Measurements from ENCODE around the gene FNDC1. TPM values are rescaled to one million over a fixed set of nuclear protein-coding genes. Genes with fewer than 3 reads are reported as not detected.

The FNDC1 gene
- total RNA-seq, 1 donor from 2014 or later = 1.1 TPM

DNA sequence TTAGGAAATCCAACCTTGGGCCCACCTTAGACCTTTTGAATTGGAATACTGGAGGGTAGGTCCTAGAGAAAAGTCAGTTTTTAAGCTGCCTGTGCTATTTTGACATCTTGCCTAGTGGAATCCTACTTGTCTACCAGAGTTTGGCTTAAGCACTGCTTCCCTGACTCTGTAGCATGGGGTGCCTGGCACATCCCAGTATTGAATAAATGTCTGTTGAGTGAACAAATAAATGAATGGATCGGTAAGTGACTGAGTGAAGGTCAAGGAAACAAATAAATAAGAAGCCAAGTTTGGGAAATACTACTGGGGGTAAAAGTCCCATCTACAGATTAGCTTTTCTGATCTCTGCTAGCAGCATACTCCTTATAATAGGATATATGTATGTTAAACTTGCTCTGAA lies 140.5 kb downstream of the FNDC1 start:
- no peak for DNase-seq

DNA sequence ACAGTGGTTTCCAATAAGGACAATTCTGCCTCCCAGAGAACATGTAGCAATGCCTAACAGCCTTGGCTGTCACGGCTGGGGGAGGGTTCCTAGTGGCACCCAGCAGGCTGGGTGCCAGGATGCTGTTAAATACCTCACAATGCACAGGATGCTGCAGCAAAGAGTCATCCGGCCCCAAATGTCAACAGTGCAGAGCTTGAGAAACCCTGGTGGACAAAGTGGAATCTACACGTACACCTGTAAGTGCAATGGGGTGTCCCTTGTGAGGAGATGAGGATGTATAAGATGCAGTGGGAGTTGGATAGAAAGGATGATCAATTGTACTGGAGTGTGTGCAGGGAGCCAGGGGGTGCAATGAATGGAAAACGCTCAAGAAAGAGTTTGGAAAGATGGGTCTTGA lies 142.4 kb downstream of the FNDC1 start:
- DNase-seq = no peak

DNA sequence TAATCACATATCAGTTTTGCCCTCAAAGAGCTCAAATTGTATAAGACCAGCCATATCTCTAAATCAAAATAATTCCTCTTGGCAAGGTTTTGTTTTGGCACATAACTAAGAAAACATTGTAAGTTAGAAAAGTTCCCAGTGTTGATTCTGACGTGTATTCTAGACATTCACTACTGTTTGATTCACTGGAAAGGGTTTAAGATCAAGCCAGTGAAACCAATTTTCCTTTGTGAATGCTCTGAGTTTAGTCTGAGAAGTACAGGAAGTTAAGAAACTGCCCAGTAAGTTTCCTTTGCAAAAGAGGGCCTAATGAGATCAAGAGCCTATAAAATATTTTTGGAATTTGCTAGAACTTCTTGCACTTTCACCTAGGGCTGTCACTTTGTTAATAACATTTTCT lies 143.0 kb downstream of the FNDC1 start:
- no peak for DNase-seq

DNA sequence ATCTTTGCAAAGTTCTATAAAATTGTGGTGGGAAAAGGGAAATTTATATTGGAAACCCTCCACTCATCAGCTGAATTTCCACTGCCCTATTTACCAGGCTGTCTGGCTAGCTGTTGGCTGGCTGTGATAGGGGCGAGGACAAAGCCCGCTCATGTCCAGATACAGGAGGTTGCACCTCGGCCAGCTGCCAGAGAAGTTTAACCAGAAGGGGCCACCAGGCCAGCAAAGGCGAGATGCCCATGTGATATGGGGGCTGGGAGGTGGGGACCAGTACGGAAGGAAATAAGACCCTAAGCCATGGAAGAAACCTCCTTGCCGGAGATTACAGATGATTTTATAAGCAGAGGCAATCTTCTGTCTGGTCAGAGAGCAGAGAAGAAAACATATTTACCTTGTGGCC lies 143.8 kb downstream of the FNDC1 start:
- no peak for DNase-seq

DNA sequence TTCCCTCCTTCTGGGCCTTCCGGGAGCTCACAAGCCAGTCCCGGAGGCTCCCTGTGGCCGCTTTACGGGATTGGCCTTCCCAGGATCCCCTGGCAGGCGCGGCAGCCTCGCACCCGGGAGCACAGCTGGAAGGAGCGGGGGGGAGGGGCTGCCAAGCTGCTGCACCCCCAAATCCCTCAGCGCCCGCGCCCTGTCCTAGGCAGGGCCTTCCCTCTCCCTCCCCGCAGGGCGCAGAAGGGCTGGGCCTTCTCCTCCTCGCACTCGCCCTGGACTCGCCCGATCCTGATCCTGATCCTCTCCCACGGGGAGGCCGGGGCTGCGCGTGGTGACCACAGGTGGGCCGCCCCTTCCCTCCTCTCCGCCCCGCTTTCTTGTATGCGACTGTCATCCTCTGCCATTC lies 146.4 kb downstream of the FNDC1 start:
- DNase-seq = no peak

DNA sequence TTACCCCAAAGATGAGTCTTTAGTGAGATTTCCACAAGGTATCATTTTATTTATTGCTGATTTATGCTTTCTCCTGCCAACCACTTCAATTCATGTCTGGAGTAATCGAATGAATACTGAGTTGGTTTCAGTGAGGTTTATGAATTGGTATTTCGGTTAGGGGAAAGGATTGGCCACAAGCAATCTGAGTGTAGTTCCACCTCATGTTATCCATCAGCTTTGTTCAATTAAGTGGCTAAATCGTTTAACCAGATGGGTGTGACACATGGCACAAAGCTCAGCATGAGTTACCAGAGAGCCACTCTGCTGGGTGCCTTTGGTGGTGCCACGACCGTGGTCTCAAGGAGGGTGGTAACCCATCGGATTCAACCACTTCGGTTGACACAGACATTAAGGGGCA lies 148.2 kb downstream of the FNDC1 start:
- no peak for DNase-seq

DNA sequence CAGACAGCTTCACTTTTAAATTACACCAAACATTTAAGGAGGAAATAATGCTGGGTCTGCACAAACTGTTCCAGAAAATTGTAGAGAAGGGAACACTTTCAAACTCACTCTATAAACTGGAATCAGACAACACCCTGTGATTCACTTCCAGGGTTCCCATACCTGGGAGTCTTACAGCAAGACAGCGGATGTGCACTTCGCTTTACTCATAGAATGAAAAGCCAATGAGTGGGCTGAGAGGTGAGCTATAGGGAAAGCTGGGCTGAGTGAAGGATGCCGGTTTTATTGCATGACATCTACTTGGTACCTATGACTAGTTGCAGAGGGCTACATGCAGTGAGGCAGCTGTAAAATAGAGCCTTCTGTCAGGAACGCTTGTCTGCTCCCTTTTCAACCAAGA lies 152.1 kb downstream of the FNDC1 start:
- no peak for DNase-seq

Other genes starting within 250 kb of the FNDC1 start
- 7.5 TPM for gene RSPH3, start 169.2 kb upstream of the FNDC1 start, total RNA-seq
- gene TAGAP, start 124.4 kb upstream of the FNDC1 start, total RNA-seq = 1.4 TPM